Trophoblast cell (in vitro differentiated cells and primary cell): Measurements from ENCODE around the gene GALNT18.

Source experiments
- DNase-seq, 2 donors: peaks; one replicate each; pipeline ENCODE4 v3.0.0-alpha.2; 2016
- H2AFZ ChIP-seq: 2 replicates; pipeline ENCODE4 v1.6.1; 2013; ENCODE audit warnings: low read length, moderate library complexity, mild to moderate bottlenecking; ENCODE audit not compliant: insufficient read depth, poor library complexity
- H2AK5ac ChIP-seq: 2 replicates; pipeline ENCODE4 v1.6.1; 2013; ENCODE audit warnings: mild to moderate bottlenecking, low read length
- H2BK120ac ChIP-seq: 2 replicates; pipeline ENCODE4 v1.6.1; 2013; ENCODE audit warnings: low read length, mild to moderate bottlenecking, moderate library complexity; ENCODE audit not compliant: insufficient read depth, poor library complexity
- H2BK12ac ChIP-seq: 2 replicates; pipeline ENCODE4 v1.6.1; 2013; ENCODE audit warnings: mild to moderate bottlenecking, low read length, moderate library complexity
- H2BK5ac ChIP-seq: 2 replicates; pipeline ENCODE4 v1.6.1; 2013; ENCODE audit warnings: low read length, low read depth, moderate library complexity, mild to moderate bottlenecking; ENCODE audit not compliant: poor library complexity
- H3K14ac ChIP-seq: 2 replicates; pipeline ENCODE4 v1.6.1; 2013; ENCODE audit warnings: mild to moderate bottlenecking, low read length
- H3K18ac ChIP-seq: 2 replicates; pipeline ENCODE4 v1.6.1; 2013; ENCODE audit warnings: mild to moderate bottlenecking, low read length
- H3K23ac ChIP-seq: 2 replicates; pipeline ENCODE4 v1.6.1; 2013; ENCODE audit warnings: low read length
- H3K27ac ChIP-seq: 2 replicates; pipeline ENCODE4 v1.5.1; 2013; ENCODE audit warnings: low read depth, mild to moderate bottlenecking, inconsistent platforms, low read length, moderate library complexity
- H3K27me3 ChIP-seq: 2 replicates; pipeline ENCODE4 v1.6.1; 2013; ENCODE audit warnings: inconsistent platforms, mild to moderate bottlenecking, low read length, moderate library complexity; ENCODE audit not compliant: insufficient read depth
- H3K36me3 ChIP-seq, 2 experiments: 1 replicate in 1 of 2; 2 replicates in 1 of 2; pipeline ENCODE4 v1.6.1; 2013; ENCODE audit warnings: low read length in 2 of 2, mild to moderate bottlenecking in 2 of 2, moderate library complexity in 1 of 2; ENCODE audit not compliant: insufficient read depth in 2 of 2, control insufficient read depth in 1 of 2
- H3K4ac ChIP-seq: 2 replicates; pipeline ENCODE4 v1.6.1; 2013; ENCODE audit warnings: low read depth, mild to moderate bottlenecking, low read length, moderate library complexity
- H3K4me1 ChIP-seq, 2 experiments: 1 replicate in 1 of 2; 2 replicates in 1 of 2; pipeline ENCODE4 v1.6.1; 2013; ENCODE audit warnings: low read length in 2 of 2, mild to moderate bottlenecking in 2 of 2, moderate library complexity in 1 of 2; ENCODE audit not compliant: insufficient read depth in 2 of 2, control insufficient read depth in 1 of 2
- H3K4me2 ChIP-seq: 2 replicates; pipeline ENCODE4 v1.6.1; 2013; ENCODE audit warnings: inconsistent platforms, mild to moderate bottlenecking, low read length, moderate library complexity
- H3K4me3 ChIP-seq: 2 replicates; pipeline ENCODE4 v1.5.1; 2013; ENCODE audit warnings: mild to moderate bottlenecking, low read depth, low read length, inconsistent platforms
- H3K79me1 ChIP-seq: one replicate; pipeline ENCODE4 v1.6.1; 2013; ENCODE audit warnings: low read length
- H3K79me2 ChIP-seq: 2 replicates; pipeline ENCODE4 v1.6.1; 2013; ENCODE audit warnings: low read length, mild to moderate bottlenecking; ENCODE audit not compliant: control insufficient read depth, insufficient read depth, poor library complexity
- H3K9ac ChIP-seq: 2 replicates; pipeline ENCODE4 v1.6.1; 2013; ENCODE audit warnings: mild to moderate bottlenecking, low read length
- H3K9me3 ChIP-seq: 2 replicates; pipeline ENCODE4 v1.6.1; 2013; ENCODE audit warnings: low read depth, mild to moderate bottlenecking, control low read depth, inconsistent platforms, low read length; ENCODE audit not compliant: insufficient read depth
- H4K12ac ChIP-seq: 2 replicates; pipeline ENCODE4 v1.6.1; 2013; ENCODE audit warnings: low read depth, mild to moderate bottlenecking, low read length, moderate library complexity
- H4K8ac ChIP-seq: 2 replicates; pipeline ENCODE4 v1.6.1; 2013; ENCODE audit warnings: low read depth, mild to moderate bottlenecking, low read length, moderate library complexity
- H4K91ac ChIP-seq: one replicate; pipeline ENCODE4 v1.6.1; 2013; ENCODE audit warnings: low read depth, mild to moderate bottlenecking, low read length, moderate library complexity
- WGBS: extraction: QIAGEN DNeasy Blood & Tissue Kit; methylation state at CpG from one replicate; pipeline ENCODE4 v1.1.7; 2013; ENCODE audit warnings: missing lambda C conversion rate; ENCODE audit not compliant: insufficient read length, insufficient coverage; ENCODE audit errors: extremely low coverage; 5-methylcytosine and 5-hydroxymethylcytosine counted together

The GALNT18 gene

GRCh38 chr11:11607772-11608171, 14.0 kb downstream of the GALNT18 start:
- H3K14ac ChIP-seq, result no peak overlapping the region
- H4K8ac ChIP-seq, result no peak overlapping the region
- H4K91ac ChIP-seq, result no peak overlapping the region
- no peak overlapping the region for H2AFZ ChIP-seq
- H3K23ac ChIP-seq, result no peak overlapping the region
- H2BK12ac ChIP-seq, result no peak overlapping the region
- no peak overlapping the region for H4K12ac ChIP-seq
- no peak overlapping the region for H2BK120ac ChIP-seq
- no peaks in the 10 kb centered on the region for H3K27me3 ChIP-seq
- H3K4ac ChIP-seq, result no peak overlapping the region
- H3K4me2 ChIP-seq, result no peak overlapping the region
- H3K9me3 ChIP-seq, result peaks cover 3% of the 10 kb centered on the region
- H2AK5ac ChIP-seq, result no peak overlapping the region
- H3K4me1 ChIP-seq, result peaks cover 4% of the 10 kb centered on the region in 2 experiments
- H3K18ac ChIP-seq, result no peak overlapping the region
- H3K79me1 ChIP-seq, result no peaks in the 10 kb centered on the region
- no CpG with 5 or more reads among the region's 2 CpGs for WGBS
- no peaks in the 10 kb centered on the region for H3K79me2 ChIP-seq
- no peak overlapping the region for H3K9ac ChIP-seq
- no peak overlapping the region for H3K27ac ChIP-seq
- H3K36me3 ChIP-seq, result no peaks in the 10 kb centered on the region
- peak; percentile 75 to 78 for DNase-seq
- H3K4me3 ChIP-seq, result no peak overlapping the region
- H2BK5ac ChIP-seq, result no peak overlapping the region

- Histone ChIP-seq H4K91ac (no peak overlapping the region), H3K79me1 (no peaks in the 10 kb centered on the region), H3K27ac (no peak overlapping the region), H2BK12ac (no peak overlapping the region), H3K4me1 (peaks cover 4% of the 10 kb centered on the region in 2 experiments), H3K23ac (no peak overlapping the region), H3K4me3 (no peak overlapping the region), H2BK5ac (no peak overlapping the region), H3K36me3 (no peaks in the 10 kb centered on the region), H3K4me2 (no peak overlapping the region), H3K4ac (no peak overlapping the region), H3K27me3 (no peaks in the 10 kb centered on the region), H2BK120ac (no peak overlapping the region), H2AK5ac (no peak overlapping the region), H3K9ac (no peak overlapping the region), H4K8ac (no peak overlapping the region), H3K14ac (no peak overlapping the region), H3K79me2 (no peaks in the 10 kb centered on the region), H4K12ac (no peak overlapping the region), H2AFZ (no peak overlapping the region), H3K18ac (no peak overlapping the region), H3K9me3 (peaks cover 3% of the 10 kb centered on the region)
- WGBS, result no CpG with 5 or more reads among the region's 5 CpGs
- peak; percentile 61 to 80 for DNase-seq
Observed at GRCh38 chr11:11605821-11606450, 15.9 kb downstream of the GALNT18 start.

- no peak for DNase-seq
- no peak overlapping the region for H3K4ac ChIP-seq
- no peak overlapping the region for H2BK5ac ChIP-seq
Observed at GRCh38 chr11:11605181-11605580, 16.6 kb downstream of the GALNT18 start.

GRCh38 chr11:11604370-11604990, 17.3 kb downstream of the GALNT18 start:
- no CpG with 5 or more reads among the region's 7 CpGs for WGBS
- Histone ChIP-seq H3K18ac (no peak overlapping the region), H3K36me3 (no peaks in the 10 kb centered on the region), H3K14ac (no peak overlapping the region), H2AK5ac (no peak overlapping the region), H4K91ac (no peak overlapping the region), H3K4me2 (no peak overlapping the region), H3K27me3 (no peaks in the 10 kb centered on the region), H3K23ac (no peak overlapping the region), H3K4me3 (no peak overlapping the region), H4K8ac (no peak overlapping the region), H3K9me3 (peaks cover 3% of the 10 kb centered on the region), H2BK120ac (no peak overlapping the region), H4K12ac (no peak overlapping the region), H3K79me1 (no peaks in the 10 kb centered on the region), H3K4me1 (peaks cover 4% of the 10 kb centered on the region in 2 experiments), H3K79me2 (no peaks in the 10 kb centered on the region), H3K9ac (no peak overlapping the region), H2BK5ac (no peak overlapping the region), H2BK12ac (no peak overlapping the region), H3K27ac (no peak overlapping the region), H3K4ac (no peak overlapping the region), H2AFZ (no peak overlapping the region)
- no peak for DNase-seq

More at GRCh38 chr11:11605181-11605580, 16.6 kb downstream of the GALNT18 start:
- no peak overlapping the region for H3K14ac ChIP-seq
- no peak overlapping the region for H3K4me3 ChIP-seq
- H3K9ac ChIP-seq, result no peak overlapping the region
- no peak overlapping the region for H4K12ac ChIP-seq
- no peak overlapping the region for H4K91ac ChIP-seq
- no peaks in the 10 kb centered on the region for H3K36me3 ChIP-seq
- H4K8ac ChIP-seq, result no peak overlapping the region
- H2AFZ ChIP-seq, result no peak overlapping the region
- H3K27me3 ChIP-seq, result no peaks in the 10 kb centered on the region
- no CpG with 5 or more reads among the region's 6 CpGs for WGBS
- peaks cover 4% of the 10 kb centered on the region in 2 experiments for H3K4me1 ChIP-seq
- H3K23ac ChIP-seq, result no peak overlapping the region
- H3K79me2 ChIP-seq, result no peaks in the 10 kb centered on the region
- no peak overlapping the region for H2AK5ac ChIP-seq
- H3K4me2 ChIP-seq, result no peak overlapping the region
- H3K9me3 ChIP-seq, result peaks cover 3% of the 10 kb centered on the region
- H3K79me1 ChIP-seq, result no peaks in the 10 kb centered on the region
- H2BK120ac ChIP-seq, result no peak overlapping the region
- no peak overlapping the region for H3K27ac ChIP-seq
- no peak overlapping the region for H2BK12ac ChIP-seq
- no peak overlapping the region for H3K18ac ChIP-seq
